DND-41 (cell line): ENCODE data around the gene TMEM132D.

Source experiments
- ATAC-seq: fragments of 200-7000 bp; cut with Tn5 transposase; 3 replicates; pipeline ENCODE4 v1.9.1; 2021; ENCODE audit warnings: low read depth; ENCODE audit not compliant: insufficient read depth
- DNase-seq: peaks from one replicate; pipeline ENCODE4 v3.0.0-alpha.2; 2020
- H2AFZ ChIP-seq: 2 replicates; pipeline ENCODE4 v1.6.0; 2012; ENCODE audit warnings: low read depth, low read length
- H3K27ac ChIP-seq: 2 replicates; pipeline ENCODE4 v1.5.1; 2012; ENCODE audit warnings: low read length, inconsistent platforms
- H3K27me3 ChIP-seq: fragments of 200-600 bp; sonication (generic); 2 replicates; pipeline ENCODE4 v1.6.0; 2012; ENCODE audit warnings: low read length, mild to moderate bottlenecking, inconsistent platforms; ENCODE audit not compliant: insufficient read depth, poor library complexity
- H3K36me3 ChIP-seq: 2 replicates; pipeline ENCODE4 v1.5.1; 2012; ENCODE audit warnings: low read length, inconsistent platforms; ENCODE audit not compliant: insufficient read depth
- H3K4me1 ChIP-seq: 2 replicates; pipeline ENCODE4 v1.5.1; 2012; ENCODE audit warnings: mild to moderate bottlenecking, low read length; ENCODE audit not compliant: insufficient read depth
- H3K4me2 ChIP-seq: 2 replicates; pipeline ENCODE4 v1.6.0; 2012; ENCODE audit warnings: mild to moderate bottlenecking, moderate library complexity, low read length, inconsistent platforms; ENCODE audit not compliant: insufficient read depth
- H3K4me3 ChIP-seq, 2 experiments: fragments of 200-600 bp in 1 of 2; shearing (Covaris generic) in 1 of 2; 2 replicates each; pipeline ENCODE4 v1.5.1; 2012 to 2016; ENCODE audit warnings: inconsistent platforms in 2 of 2, low read length in 2 of 2, mild to moderate bottlenecking in 2 of 2, low read depth in 1 of 2, moderate library complexity in 1 of 2
- H3K79me2 ChIP-seq: 2 replicates; pipeline ENCODE4 v1.6.0; 2012; ENCODE audit warnings: low read length, inconsistent platforms; ENCODE audit not compliant: insufficient read depth
- H3K9ac ChIP-seq: 2 replicates; pipeline ENCODE4 v1.6.0; 2012; ENCODE audit warnings: low read depth, mild to moderate bottlenecking, inconsistent platforms, low read length, moderate library complexity
- H3K9me3 ChIP-seq: 2 replicates; pipeline ENCODE4 v1.5.1; 2012; ENCODE audit warnings: low read length, moderate library complexity, mild to moderate bottlenecking, inconsistent platforms; ENCODE audit not compliant: insufficient read depth, severe bottlenecking
- H4K20me1 ChIP-seq: 2 replicates; pipeline ENCODE4 v1.6.0; 2012; ENCODE audit warnings: low read length; ENCODE audit not compliant: insufficient read depth
- EZH2 ChIP-seq: IDR thresholded peaks from 3 replicates; pipeline ENCODE4 v1.6.1; 2012; ENCODE audit warnings: borderline replicate concordance, low read depth, mild to moderate bottlenecking, moderate library complexity, low read length, inconsistent platforms; ENCODE audit not compliant: severe bottlenecking
- TF ChIP-seq, protein P1 (sequence below): IDR thresholded peaks from 2 replicates; pipeline ENCODE4 v1.5.1; 2012; ENCODE audit warnings: borderline replicate concordance, low read length, moderate library complexity, mild to moderate bottlenecking; ENCODE audit not compliant: poor library complexity, severe bottlenecking; ENCODE audit errors: extremely low read depth

Gene TMEM132D

GRCh38 chr12:129870136-129870535 is 33.7 kb downstream of the TMEM132D start:
- Histone ChIP-seq H3K79me2 (no peaks in the 10 kb centered on the region), H3K4me1 (no peaks in the 10 kb centered on the region), H4K20me1 (no peaks in the 10 kb centered on the region), H2AFZ (no peak overlapping the region), H3K4me2 (no peak overlapping the region), H3K9me3 (no peaks in the 10 kb centered on the region), H3K9ac (no peak overlapping the region), H3K36me3 (no peaks in the 10 kb centered on the region), H3K27ac (no peak overlapping the region), H3K27me3 (no peaks in the 10 kb centered on the region), H3K4me3 (no peak overlapping the region)
- no peak for DNase-seq
- TF ChIP-seq EZH2, result no peak
- TF ChIP-seq, protein P1, sequence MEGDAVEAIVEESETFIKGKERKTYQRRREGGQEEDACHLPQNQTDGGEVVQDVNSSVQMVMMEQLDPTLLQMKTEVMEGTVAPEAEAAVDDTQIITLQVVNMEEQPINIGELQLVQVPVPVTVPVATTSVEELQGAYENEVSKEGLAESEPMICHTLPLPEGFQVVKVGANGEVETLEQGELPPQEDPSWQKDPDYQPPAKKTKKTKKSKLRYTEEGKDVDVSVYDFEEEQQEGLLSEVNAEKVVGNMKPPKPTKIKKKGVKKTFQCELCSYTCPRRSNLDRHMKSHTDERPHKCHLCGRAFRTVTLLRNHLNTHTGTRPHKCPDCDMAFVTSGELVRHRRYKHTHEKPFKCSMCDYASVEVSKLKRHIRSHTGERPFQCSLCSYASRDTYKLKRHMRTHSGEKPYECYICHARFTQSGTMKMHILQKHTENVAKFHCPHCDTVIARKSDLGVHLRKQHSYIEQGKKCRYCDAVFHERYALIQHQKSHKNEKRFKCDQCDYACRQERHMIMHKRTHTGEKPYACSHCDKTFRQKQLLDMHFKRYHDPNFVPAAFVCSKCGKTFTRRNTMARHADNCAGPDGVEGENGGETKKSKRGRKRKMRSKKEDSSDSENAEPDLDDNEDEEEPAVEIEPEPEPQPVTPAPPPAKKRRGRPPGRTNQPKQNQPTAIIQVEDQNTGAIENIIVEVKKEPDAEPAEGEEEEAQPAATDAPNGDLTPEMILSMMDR, result no peak
- no peak for ATAC-seq

DNA sequence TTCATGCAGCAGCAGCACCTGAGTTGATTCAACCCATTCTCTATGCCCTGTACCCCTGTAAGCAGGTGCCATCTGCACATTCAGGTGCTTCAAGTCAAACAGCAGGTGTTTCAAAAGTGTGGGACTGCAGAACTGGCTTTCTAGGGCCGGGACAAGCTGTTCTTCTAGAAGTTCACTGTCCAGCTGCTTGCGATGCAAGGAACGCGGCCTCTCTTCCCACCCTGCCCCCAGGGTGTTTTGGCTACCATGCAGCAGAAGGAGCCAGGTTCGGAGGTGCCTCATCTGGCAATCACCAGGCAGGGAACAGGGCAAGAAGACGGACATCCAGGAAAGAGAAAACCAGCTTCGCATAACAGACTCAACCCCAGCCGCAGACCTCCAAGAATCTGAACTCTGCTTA is 35.2 kb downstream of the TMEM132D start:
- H4K20me1 ChIP-seq, result no peaks in the 10 kb centered on the region
- TF ChIP-seq, protein P1, result no peak
- no peak for TF ChIP-seq EZH2
- no peak overlapping the region for H2AFZ ChIP-seq
- H3K4me3 ChIP-seq, result no peak overlapping the region
- DNase-seq (no peak), ATAC-seq (no peak)
- H3K27me3 ChIP-seq, result no peaks in the 10 kb centered on the region
- H3K4me1 ChIP-seq, result no peaks in the 10 kb centered on the region
- no peak overlapping the region for H3K4me2 ChIP-seq
- no peak overlapping the region for H3K27ac ChIP-seq
- no peak overlapping the region for H3K9ac ChIP-seq
- H3K9me3 ChIP-seq, result no peaks in the 10 kb centered on the region
- H3K36me3 ChIP-seq, result no peaks in the 10 kb centered on the region
- no peaks in the 10 kb centered on the region for H3K79me2 ChIP-seq

- Histone ChIP-seq H3K4me2 (no peak overlapping the region), H3K36me3 (no peaks in the 10 kb centered on the region), H3K4me1 (no peaks in the 10 kb centered on the region), H3K27me3 (no peaks in the 10 kb centered on the region), H3K79me2 (no peaks in the 10 kb centered on the region), H3K4me3 (no peak overlapping the region), H3K9me3 (no peaks in the 10 kb centered on the region), H4K20me1 (no peaks in the 10 kb centered on the region), H2AFZ (no peak overlapping the region), H3K9ac (no peak overlapping the region), H3K27ac (no peak overlapping the region)
- TF ChIP-seq, protein P1, result no peak
- TF ChIP-seq EZH2, result no peak
- ATAC-seq (no peak), DNase-seq (no peak)
Observed at GRCh38 chr12:129863938-129864337, 39.9 kb downstream of the TMEM132D start.
